ENCODE results near the gene FBXO7.

FBXO7 gene

GRCh38 chr22:32480238-32480637 is 5.6 kb downstream of the FBXO7 start:
- peaks cover 22% of the 10 kb centered on the region for H3K36me3 ChIP-seq
- peaks cover 14 to 17% of the 10 kb centered on the region in 2 experiments for H3K4me1 ChIP-seq (ENCODE audit: control insufficient read depth in 1 of 2, insufficient read depth in 1 of 2, low read depth in 1 of 2, low read length in 1 of 2)
- no peak overlapping the region for H3K27ac ChIP-seq

GRCh38 chr22:32482708-32483107 is 8.1 kb downstream of the FBXO7 start:
- peaks cover 47% of the 10 kb centered on the region for H3K36me3 ChIP-seq
- TF ChIP-seq CTCF (IDR thresholded peaks at IDR 0.05): no peak
- no peaks in the 10 kb centered on the region for H3K27me3 ChIP-seq
- no peak overlapping the region for H3K4me3 ChIP-seq (ENCODE audit: low read depth in 1 of 2, low read length in 1 of 2)
- H3K9me3 ChIP-seq: no peaks in the 10 kb centered on the region
- no peak overlapping the region for H3K27ac ChIP-seq
- H3K4me1 ChIP-seq (ENCODE audit: control insufficient read depth in 1 of 2, insufficient read depth in 1 of 2, low read depth in 1 of 2, low read length in 1 of 2): no peaks in the 10 kb centered on the region

More at GRCh38 chr22:32480238-32480637, 5.6 kb downstream of the FBXO7 start:
- Histone ChIP-seq H3K9me3 (no peaks in the 10 kb centered on the region), H3K27me3 (no peaks in the 10 kb centered on the region), H3K4me3 (ENCODE audit: low read depth in 1 of 2, low read length in 1 of 2) (no peak overlapping the region)
- no peak for TF ChIP-seq CTCF (IDR thresholded peaks at IDR 0.05)

GRCh38 chr22:32486656-32487390 is 12.2 kb downstream of the FBXO7 start:
- peaks cover 84% of the 10 kb centered on the region for H3K36me3 ChIP-seq
- no peak overlapping the region for H3K27ac ChIP-seq
- no peaks in the 10 kb centered on the region for H3K4me1 ChIP-seq (ENCODE audit: control insufficient read depth in 1 of 2, insufficient read depth in 1 of 2, low read depth in 1 of 2, low read length in 1 of 2)
- H3K9me3 ChIP-seq: no peaks in the 10 kb centered on the region
- no peak overlapping the region for H3K4me3 ChIP-seq (ENCODE audit: low read depth in 1 of 2, low read length in 1 of 2)
- no peak for TF ChIP-seq CTCF (IDR thresholded peaks at IDR 0.05)
- H3K27me3 ChIP-seq: no peaks in the 10 kb centered on the region

GRCh38 chr22:32487461-32487860 is 12.8 kb downstream of the FBXO7 start:
- Histone ChIP-seq H3K9me3 (no peaks in the 10 kb centered on the region), H3K36me3 (peaks cover 90% of the 10 kb centered on the region), H3K4me1 (ENCODE audit: control insufficient read depth in 1 of 2, insufficient read depth in 1 of 2, low read depth in 1 of 2, low read length in 1 of 2) (no peaks in the 10 kb centered on the region), H3K27me3 (no peaks in the 10 kb centered on the region), H3K27ac (no peak overlapping the region), H3K4me3 (ENCODE audit: low read depth in 1 of 2, low read length in 1 of 2) (no peak overlapping the region)
- TF ChIP-seq CTCF (IDR thresholded peaks at IDR 0.05): no peak

GRCh38 chr22:32489377-32489776 is 14.8 kb downstream of the FBXO7 start:
- Histone ChIP-seq H3K4me3 (ENCODE audit: low read depth in 1 of 2, low read length in 1 of 2) (no peak overlapping the region), H3K36me3 (peaks cover 99% of the 10 kb centered on the region), H3K4me1 (ENCODE audit: control insufficient read depth in 1 of 2, insufficient read depth in 1 of 2, low read depth in 1 of 2, low read length in 1 of 2) (no peaks in the 10 kb centered on the region), H3K9me3 (no peaks in the 10 kb centered on the region), H3K27ac (no peak overlapping the region), H3K27me3 (no peaks in the 10 kb centered on the region)
- TF ChIP-seq CTCF (IDR thresholded peaks at IDR 0.05): no peak
